Ascending aorta (tissue), 2 donors: ENCODE data around the gene TDG. TPM values are rescaled to one million over a fixed set of nuclear protein-coding genes. Genes with fewer than 3 reads are reported as not detected.

ENCODE experiments used
- DNase-seq, 2 donors: peaks; one replicate each; pipeline ENCODE4 v3.0.0-alpha.2; 2019; ENCODE audit warnings: low spot score in 2 of 2
- H3K27ac ChIP-seq, 2 donors: fragments of 200-600 bp; sonication (generic); one replicate each; pipeline ENCODE4 v1.5.1; 2016 to 2017; ENCODE audit warnings: mild to moderate bottlenecking in 1 of 2
- H3K27me3 ChIP-seq: fragments of 200-600 bp; sonication (generic); one replicate; pipeline ENCODE4 v1.5.1; 2017
- H3K36me3 ChIP-seq, 2 donors: fragments of 200-600 bp; sonication (generic); one replicate each; pipeline ENCODE4 v1.5.1; 2016
- H3K4me1 ChIP-seq, 2 donors: fragments of 200-600 bp; sonication (generic); one replicate each; pipeline ENCODE4 v1.5.1; 2016 to 2017; ENCODE audit warnings: mild to moderate bottlenecking in 1 of 2
- H3K4me3 ChIP-seq, 2 donors: fragments of 200-600 bp; sonication (generic); one replicate each; pipeline ENCODE4 v1.5.1; 2016 to 2017; ENCODE audit warnings: mild to moderate bottlenecking in 1 of 2
- H3K9me3 ChIP-seq, 2 donors: fragments of 200-600 bp; sonication (generic); one replicate each; pipeline ENCODE4 v1.5.1; 2016
- intact Hi-C: fragments of 100-400 bp; cut with DNase I; formaldehyde crosslinking; loops from one replicate; pipeline ENCODE4 v1.15.1; 2023
- total RNA-seq: library from RNA; depleted of rRNA; stranded (reverse); fragments of >200 nt; gene quantifications from one replicate; pipeline ENCODE4 v1.1.0, GENCODE V29; 2016
- TF ChIP-seq, protein P1 (sequence below), 3 experiments: fragments of 200-600 bp in 2 of 3; fragments of 450-650 bp in 1 of 3; sonication (generic) in 2 of 3; IDR thresholded peaks; one replicate each; pipeline ENCODE4 v1.5.1; 2016 to 2019; ENCODE audit warnings: antibody characterized with exemption in 3 of 3, mild to moderate bottlenecking in 1 of 3, moderate library complexity in 1 of 3

The TDG gene
- total RNA-seq, 1 donor from 2014 or later: 11.8 TPM

DNA sequence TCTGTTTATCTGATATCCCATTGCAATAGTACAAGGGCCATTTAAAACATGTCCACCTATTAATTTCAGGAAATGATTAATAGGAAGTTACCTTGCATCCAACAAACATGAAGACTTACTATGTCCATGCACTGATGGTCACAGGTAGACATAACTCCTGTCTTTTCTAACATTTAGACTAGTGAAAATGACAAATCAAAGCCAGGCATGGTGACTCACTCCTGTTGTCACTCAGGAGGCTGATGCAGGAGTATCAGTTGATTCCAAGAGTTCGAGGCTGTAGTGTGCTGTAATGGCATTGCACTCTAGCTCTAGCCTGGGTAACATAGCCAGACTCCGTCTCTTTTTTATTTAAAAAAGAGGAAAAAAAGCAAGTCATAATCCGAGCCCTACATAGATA, 20.7 kb upstream of the TDG start:
- Histone ChIP-seq H3K36me3 (peaks cover 96 to 100% of the 10 kb centered on the region in 2 donors), H3K9me3 (no peaks in the 10 kb centered on the region), H3K27ac (no peak overlapping the region), H3K4me1 (no peaks in the 10 kb centered on the region), H3K4me3 (no peak overlapping the region), H3K27me3 (no peaks in the 10 kb centered on the region)
- TF ChIP-seq, protein P1, sequence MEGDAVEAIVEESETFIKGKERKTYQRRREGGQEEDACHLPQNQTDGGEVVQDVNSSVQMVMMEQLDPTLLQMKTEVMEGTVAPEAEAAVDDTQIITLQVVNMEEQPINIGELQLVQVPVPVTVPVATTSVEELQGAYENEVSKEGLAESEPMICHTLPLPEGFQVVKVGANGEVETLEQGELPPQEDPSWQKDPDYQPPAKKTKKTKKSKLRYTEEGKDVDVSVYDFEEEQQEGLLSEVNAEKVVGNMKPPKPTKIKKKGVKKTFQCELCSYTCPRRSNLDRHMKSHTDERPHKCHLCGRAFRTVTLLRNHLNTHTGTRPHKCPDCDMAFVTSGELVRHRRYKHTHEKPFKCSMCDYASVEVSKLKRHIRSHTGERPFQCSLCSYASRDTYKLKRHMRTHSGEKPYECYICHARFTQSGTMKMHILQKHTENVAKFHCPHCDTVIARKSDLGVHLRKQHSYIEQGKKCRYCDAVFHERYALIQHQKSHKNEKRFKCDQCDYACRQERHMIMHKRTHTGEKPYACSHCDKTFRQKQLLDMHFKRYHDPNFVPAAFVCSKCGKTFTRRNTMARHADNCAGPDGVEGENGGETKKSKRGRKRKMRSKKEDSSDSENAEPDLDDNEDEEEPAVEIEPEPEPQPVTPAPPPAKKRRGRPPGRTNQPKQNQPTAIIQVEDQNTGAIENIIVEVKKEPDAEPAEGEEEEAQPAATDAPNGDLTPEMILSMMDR (IDR thresholded peaks at IDR 0.05): no peak
- intact Hi-C loops: no loop called here
- DNase-seq: no peak

DNA sequence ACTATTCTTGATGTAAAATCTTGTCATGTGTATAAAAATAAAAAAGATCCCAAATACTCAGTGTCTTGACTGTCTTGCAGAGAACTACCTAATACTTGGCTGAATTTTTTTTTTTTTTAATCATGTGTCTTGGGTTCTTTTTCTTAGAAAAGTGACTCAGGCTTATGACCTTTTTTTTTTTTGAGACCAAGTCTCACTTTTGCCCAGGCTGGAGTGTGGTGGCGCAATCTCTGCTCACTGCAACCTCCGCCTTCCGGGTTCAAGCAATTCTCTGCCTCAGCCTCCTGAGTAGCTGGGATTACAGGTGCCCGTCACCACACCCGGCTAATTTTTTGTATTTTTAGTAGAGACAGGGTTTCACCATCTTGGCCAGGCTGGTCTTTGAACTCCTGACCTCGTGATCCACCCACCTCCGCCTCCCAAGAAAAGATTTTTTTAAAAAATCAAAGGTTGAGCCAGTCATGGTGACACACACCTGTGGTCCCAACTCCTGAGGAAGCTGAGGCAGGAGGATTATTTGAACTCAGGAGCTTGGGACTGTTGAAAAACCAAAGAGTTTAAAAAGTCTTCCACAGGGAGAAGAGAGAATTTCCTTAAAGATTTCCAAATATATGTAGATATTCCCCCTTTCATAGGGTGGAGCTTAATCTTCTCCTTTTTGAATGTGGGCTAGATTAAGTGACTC, 17.7 kb upstream of the TDG start:
- H3K9me3 ChIP-seq: no peaks in the 10 kb centered on the region
- DNase-seq: no peak
- H3K27me3 ChIP-seq: no peaks in the 10 kb centered on the region
- TF ChIP-seq, protein P1 (IDR thresholded peaks at IDR 0.05): no peak
- peaks cover 91 to 98% of the 10 kb centered on the region in 2 donors for H3K36me3 ChIP-seq
- intact Hi-C loops: no loop called here
- no peak overlapping the region for H3K27ac ChIP-seq
- H3K4me1 ChIP-seq: no peaks in the 10 kb centered on the region
- H3K4me3 ChIP-seq: no peak overlapping the region

DNA sequence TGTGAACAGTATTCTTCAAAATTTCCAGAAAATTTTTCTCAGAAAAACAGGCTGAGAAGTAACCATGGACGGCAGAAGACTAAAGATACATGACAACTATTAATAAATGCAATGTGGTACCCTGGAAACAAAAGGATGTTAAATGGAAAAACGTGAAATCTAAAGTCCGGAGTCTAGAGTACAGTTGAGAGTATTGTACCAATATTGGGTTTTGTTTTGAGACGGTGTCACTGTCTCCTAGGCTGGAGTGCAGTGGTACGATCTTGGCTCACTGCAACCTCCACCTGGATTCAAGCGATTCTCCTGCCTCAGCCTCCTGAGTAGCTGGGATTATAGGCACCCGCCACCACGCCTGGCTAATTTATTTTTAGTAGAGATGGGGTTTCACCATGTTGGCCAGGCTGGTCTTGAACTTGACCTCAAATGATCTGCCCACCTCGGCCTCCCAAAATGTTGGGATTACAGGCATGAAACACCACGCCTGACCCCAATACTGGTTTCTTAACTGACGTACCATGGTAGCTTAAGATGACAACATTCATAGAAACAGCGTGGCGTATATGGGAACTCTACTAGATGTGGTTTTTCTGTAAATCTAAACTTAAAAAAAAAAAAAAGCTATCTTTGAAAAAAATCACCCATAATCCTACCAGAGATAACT, 16.8 kb upstream of the TDG start:
- intact Hi-C loops: no loop called here
- peaks cover 88 to 98% of the 10 kb centered on the region in 2 donors for H3K36me3 ChIP-seq
- no peaks in the 10 kb centered on the region for H3K9me3 ChIP-seq
- DNase-seq: no peak
- no peaks in the 10 kb centered on the region for H3K4me1 ChIP-seq
- TF ChIP-seq, protein P1 (IDR thresholded peaks at IDR 0.05): no peak
- H3K27me3 ChIP-seq: no peaks in the 10 kb centered on the region
- H3K4me3 ChIP-seq: no peak overlapping the region
- H3K27ac ChIP-seq: no peak overlapping the region

DNA sequence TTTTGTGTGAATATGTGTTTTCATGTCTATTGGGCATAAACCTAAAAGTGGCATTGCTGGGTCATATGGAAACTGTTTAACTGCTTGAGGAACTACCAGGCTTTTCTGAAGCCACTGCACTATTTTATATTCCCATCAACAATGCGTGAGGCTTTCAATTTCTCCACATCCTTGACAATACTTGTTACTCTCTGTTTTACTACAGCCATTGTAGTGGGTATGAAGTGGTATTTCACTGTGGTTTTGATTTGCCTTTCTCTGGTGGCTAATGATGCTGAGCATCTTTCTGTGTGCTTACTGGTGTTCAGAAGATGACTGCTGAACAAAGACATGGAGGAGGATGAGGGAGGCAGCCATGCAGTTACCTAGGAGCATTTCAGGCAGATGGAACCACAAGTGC, 13.2 kb upstream of the TDG start:
- intact Hi-C loops: no loop called here
- Histone ChIP-seq H3K27ac (no peak overlapping the region), H3K36me3 (peaks cover 54 to 65% of the 10 kb centered on the region in 2 donors)

DNA sequence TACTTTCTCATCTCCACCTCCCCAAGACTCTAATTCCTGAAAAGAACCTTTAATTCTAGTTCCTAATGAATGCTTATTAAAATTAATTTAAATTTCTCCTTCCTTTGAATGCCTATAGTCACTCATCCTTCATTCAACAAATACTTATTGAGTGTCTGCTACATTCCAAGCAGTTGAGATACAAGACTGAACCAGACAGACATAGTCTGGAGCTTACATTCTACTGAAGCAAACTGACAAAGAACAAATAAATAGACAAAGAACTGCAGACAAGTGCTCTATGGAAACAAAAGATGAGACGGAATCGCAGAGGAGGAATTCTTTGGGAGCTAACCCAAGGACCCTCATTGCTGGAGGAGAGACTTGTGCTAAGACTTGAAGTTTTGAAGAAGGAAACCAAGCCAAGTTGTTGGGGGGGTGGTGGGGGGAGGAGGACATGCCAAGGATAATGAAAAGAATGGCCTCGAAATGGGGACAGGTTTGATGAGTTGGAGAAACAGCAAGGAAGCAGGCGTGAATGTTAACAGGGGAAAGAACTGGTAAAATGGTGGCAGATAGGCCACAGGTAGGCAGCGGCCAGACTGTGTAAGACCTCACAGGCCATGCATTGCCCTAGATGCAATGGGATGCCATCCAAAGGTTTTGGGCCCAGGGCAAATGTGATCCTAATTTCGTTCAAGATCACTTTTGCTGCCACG, 9.7 kb upstream of the TDG start:
- peaks cover 0 to 19% of the 10 kb centered on the region in 2 donors for H3K4me1 ChIP-seq
- H3K27me3 ChIP-seq: no peaks in the 10 kb centered on the region
- peak overlapping the region; percentile 87 to 93 for H3K4me3 ChIP-seq
- H3K9me3 ChIP-seq: no peaks in the 10 kb centered on the region
- no peak for DNase-seq
- peaks cover 22 to 30% of the 10 kb centered on the region in 2 donors for H3K36me3 ChIP-seq
- H3K27ac ChIP-seq: peak overlapping the region; percentile 84 to 85
- TF ChIP-seq, protein P1 (IDR thresholded peaks at IDR 0.05): no peak
- intact Hi-C loops: loop anchor here (2.0 kb wide), 1 partner anchor 109 kb away; the partner anchor contains the start of gene HCFC2

More for the DNA sequence above, 13.2 kb upstream of the TDG start:
- Histone ChIP-seq H3K4me1 (peaks cover 0 to 12% of the 10 kb centered on the region in 2 donors), H3K9me3 (no peaks in the 10 kb centered on the region), H3K27me3 (no peaks in the 10 kb centered on the region), H3K4me3 (no peak overlapping the region)
- DNase-seq: no peak
- TF ChIP-seq, protein P1 (IDR thresholded peaks at IDR 0.05): no peak
